ENCODE results near the gene RASL10B.

DNA sequence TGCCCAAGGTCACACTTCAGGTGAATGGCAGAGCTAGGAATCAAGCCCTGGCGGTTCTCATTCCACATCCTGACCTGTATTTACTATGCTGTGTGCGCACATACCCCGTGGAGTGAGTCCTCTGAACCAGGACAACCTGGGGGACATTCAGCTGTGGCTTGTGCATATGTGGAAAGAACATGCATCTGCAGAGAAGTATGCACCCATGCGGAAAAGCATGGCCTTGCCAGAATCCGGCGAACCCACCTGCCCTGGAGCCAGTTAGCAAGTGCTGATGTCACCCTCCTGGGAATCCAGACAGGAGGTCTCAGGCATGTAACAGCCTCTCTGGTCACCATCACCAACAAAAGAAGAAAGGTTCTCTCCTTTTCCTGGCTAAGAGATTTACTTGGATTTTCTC, 1.9 kb downstream of the RASL10B start:
- TF ChIP-seq TOX (CRISPR knock-in tag; IDR thresholded peaks at IDR 0.05; ENCODE audit: borderline replicate concordance) (no peak), ESRRG (CRISPR knock-in tag; IDR thresholded peaks at IDR 0.05) (no peak), OSR1 (CRISPR knock-in tag; IDR thresholded peaks at IDR 0.05) (no peak), RARB (CRISPR knock-in tag; IDR thresholded peaks at IDR 0.05) (no peak)
- TF ChIP-seq, protein P1, sequence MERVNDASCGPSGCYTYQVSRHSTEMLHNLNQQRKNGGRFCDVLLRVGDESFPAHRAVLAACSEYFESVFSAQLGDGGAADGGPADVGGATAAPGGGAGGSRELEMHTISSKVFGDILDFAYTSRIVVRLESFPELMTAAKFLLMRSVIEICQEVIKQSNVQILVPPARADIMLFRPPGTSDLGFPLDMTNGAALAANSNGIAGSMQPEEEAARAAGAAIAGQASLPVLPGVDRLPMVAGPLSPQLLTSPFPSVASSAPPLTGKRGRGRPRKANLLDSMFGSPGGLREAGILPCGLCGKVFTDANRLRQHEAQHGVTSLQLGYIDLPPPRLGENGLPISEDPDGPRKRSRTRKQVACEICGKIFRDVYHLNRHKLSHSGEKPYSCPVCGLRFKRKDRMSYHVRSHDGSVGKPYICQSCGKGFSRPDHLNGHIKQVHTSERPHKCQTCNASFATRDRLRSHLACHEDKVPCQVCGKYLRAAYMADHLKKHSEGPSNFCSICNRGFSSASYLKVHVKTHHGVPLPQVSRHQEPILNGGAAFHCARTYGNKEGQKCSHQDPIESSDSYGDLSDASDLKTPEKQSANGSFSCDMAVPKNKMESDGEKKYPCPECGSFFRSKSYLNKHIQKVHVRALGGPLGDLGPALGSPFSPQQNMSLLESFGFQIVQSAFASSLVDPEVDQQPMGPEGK (CRISPR knock-in tag; IDR thresholded peaks at IDR 0.05; ENCODE audit: borderline replicate concordance) = no peak
